Activated T-cell treated with anti-CD3 and anti-CD28 coated beads for 48 hours (primary cell): Measurements from ENCODE around the gene ALG12.

ENCODE experiments used
- DNase-seq: peaks from one replicate; pipeline ENCODE4 v3.0.0-alpha.2; 2020; ENCODE audit warnings: low read depth

ALG12 gene

DNA sequence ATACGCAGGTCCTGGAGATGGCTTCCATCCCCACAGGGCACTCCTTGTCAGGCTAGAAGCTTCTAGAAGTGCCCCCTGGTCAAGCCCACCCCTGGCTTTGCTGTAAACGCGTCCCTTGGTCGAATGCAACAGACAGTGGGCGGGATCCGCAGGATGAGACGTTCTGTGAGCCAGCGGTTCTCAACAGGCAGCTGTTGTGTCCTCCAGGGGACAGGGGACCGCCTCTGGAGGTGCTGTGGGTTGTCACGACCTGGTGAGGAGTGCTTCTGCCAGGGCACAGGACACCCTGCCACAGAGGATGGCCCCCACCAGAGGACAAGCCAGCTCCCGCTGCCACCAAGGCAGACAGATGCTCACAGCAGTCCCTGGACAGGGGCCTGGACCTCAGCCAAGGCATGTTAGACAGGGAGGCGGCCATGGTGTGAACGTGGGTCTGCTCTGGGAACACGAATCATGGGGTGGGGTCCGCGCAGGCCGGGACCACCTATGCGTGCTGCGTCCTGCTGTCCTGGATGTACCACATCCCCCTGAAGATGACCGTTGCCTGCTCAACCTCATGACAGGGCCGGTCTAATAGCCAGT lies 11.8 kb upstream of the ALG12 start:
- no peak for DNase-seq

DNA sequence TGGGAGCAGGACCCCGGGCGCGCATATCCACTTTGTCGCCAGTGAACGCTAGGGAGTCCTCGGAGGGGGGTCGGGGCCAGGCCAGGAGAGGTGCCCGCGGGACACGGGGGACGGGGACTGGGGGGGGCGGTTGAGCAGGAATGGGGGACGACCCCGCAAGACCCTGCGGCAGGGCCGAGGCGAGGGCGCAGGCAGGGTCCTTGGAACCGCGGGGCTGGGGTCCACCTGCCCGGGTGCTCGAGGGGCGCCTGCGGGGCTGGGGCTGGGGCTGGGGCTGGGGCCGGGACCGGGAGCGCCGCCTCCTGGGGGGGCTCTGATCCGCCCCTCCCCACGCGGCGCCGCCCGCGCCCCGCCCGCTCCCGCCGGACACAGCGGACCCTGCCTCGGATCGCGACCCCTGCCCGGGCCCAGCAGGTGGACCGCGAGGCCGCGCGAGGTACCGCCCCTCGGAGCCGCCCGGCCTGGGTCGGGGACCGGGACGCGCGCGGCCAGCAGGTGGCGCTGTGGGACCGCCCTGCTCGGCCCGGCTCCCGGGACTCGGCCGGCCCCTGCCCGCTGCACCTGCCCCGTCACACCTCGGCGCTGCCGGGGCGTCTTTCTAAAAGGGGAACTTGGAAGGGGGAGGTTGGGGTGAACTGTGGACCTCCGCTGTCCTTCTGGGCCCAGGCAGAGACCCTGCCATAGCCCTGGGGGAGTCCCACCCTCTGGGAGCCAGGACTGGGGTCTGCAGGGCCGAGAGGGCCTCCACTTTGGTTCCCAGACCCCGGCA lies 11.2 kb upstream of the ALG12 start:
- peak; percentile 82 for DNase-seq

GRCh38 chr22:49928555-49929210 lies 10.4 kb upstream of the ALG12 start:
- DNase-seq = no peak

GRCh38 chr22:49928185-49928495 lies 9.9 kb upstream of the ALG12 start:
- DNase-seq = no peak

GRCh38 chr22:49927483-49928184 lies 9.4 kb upstream of the ALG12 start:
- DNase-seq = no peak

GRCh38 chr22:49926916-49927315 lies 8.7 kb upstream of the ALG12 start:
- DNase-seq = no peak

- peak; percentile 39 for DNase-seq
These were observed 7.4 kb upstream of the ALG12 start for GRCh38 chr22:49925525-49926128.

DNA sequence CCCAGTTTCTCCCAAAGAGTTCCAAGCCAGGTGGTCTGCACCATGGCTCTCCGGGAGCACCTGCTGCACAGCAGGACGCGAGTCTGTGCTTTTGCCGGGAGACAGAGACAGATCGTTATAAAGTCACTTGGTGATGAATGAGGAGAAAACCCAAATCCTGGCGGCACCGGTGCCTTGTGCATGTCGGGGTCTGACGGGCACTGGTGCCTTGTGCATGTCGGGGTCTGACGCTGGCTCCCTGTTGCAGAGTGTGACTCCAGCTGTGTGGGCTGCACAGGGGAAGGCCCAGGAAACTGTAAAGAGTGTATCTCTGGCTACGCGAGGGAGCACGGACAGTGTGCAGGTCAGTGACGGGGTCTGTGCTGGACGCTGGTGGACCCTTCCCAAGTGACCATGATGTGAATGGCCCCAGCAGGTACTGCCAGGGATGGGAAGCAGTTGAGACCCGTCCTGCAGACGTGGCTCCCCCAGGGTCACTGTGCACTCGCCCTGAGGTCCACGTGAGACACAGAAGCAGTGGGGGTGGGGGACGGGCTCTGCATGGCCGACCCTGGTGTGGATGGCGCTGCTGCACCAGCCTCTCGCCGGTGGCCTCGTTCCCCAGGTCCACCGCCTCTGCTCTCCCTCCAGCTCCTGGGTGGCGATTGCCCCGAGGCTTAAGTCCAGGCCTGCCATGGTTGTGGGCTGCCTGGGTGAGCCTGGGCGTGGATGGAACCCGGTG lies 6.0 kb upstream of the ALG12 start:
- DNase-seq = no peak

- no peak for DNase-seq
These were observed 5.2 kb upstream of the ALG12 start for GRCh38 chr22:49923445-49923844.

DNA sequence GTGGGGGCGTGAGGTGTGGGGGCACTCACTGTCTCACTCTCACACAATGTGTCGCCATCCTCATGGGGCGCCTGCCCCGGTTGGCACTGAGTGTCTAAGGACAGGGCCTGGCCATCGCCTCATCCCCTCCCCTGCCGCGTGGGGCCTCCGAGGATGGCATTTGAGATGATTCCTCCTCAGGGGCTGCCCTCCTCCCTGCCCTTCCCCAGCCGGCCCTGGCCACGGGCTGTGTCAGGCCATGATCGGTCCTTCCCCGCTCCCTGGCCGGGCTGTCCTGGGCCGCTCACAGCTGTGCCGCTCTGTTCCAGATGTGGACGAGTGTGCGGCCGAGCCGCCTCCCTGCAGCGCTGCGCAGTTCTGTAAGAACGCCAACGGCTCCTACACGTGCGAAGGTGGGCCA lies 4.7 kb upstream of the ALG12 start:
- no peak for DNase-seq

DNA sequence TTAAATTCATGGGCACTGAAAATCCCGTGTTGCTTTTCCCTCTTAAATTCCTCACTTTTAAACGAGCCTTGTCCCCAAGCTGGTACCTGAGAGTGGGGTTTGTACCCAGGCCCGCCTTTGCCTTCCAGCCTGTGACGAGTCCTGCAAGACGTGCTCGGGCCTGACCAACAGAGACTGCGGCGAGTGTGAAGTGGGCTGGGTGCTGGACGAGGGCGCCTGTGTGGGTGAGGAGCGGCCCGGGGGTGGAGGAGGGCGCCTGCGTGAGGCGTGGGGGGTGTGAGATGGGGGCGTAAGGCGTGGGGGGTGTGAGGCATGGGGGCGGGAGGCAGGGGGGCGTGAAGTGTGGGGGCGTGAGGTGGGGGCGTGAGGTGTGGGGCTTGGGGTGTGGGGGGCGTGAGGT lies 4.2 kb upstream of the ALG12 start:
- no peak for DNase-seq

DNA sequence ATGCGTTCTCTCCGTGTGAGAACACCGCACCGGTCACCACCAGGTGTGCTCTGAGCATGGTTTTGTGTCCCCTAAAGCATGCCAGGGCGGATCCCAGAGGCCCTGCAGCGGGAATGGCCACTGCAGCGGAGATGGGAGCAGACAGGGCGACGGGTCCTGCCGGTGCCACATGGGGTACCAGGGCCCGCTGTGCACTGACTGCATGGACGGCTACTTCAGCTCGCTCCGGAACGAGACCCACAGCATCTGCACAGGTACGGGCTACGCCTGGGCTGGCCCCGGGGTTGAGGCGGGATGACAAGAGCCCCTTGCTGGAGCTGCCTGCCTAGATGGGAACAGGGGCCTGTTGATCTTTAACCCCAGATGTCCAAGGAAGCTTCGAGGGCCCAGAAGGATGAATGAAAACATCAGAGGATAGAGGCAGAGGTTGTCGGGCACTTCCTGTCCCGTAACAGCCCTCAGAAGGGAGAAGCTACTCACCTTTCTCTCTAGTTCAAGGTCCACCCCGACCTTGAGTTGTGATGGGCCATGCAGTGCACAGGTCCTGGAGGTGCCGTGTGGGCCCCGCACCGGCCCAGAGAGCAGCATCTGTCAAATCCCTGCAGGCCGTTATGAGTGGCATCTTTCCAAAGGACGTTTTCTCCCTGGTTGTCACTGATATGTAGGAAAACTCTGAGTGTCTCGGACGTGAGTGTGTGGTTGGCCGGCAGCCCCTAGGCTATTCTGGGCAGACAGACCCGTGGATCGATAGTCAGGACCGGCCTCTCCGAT lies 3.5 kb upstream of the ALG12 start:
- no peak for DNase-seq

- DNase-seq = no peak
These were observed 2.6 kb upstream of the ALG12 start for GRCh38 chr22:49920859-49921258.

DNA sequence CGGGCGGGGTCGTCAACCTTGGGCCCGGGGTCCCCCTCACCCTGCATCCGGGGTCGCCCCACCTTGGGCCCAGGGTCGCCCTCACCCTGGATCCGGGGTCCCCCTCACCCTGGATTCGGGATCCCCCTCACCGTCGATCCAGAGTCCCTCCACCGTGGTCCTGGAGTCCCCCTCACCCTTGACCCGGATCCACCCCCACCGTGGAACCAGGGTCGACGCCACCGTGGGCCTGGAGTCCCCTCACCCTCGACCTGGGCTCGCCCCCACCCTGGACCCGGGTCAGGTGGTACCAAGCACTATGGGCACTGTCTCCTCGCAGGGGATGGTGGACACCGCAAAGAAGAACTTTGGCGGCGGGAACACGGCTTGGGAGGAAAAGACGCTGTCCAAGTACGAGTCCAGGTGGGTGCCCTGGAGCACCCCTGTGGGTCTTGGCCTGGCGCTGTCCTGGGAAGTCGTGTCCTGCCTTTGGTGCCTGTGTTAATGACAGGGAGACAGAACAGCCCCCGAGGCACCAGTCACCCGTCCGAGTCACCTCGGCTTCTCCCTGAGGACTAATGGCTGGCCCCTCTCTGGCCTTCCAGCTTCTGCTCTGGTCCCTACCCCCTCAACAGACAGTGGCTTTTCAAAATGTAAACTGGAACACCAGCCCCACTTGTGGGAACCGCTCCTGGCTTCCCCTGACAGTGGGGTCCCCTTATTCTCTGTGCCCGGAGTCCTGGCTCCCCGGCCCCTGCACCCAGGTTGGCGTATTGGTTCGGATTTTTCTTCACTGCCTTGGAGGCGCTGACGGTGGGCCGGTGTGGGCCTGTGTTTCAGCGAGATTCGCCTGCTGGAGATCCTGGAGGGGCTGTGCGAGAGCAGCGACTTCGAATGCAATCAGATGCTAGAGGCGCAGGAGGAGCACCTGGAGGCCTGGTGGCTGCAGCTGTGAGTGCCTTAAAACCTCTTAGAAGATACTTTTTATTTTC lies 958 bp upstream of the ALG12 start:
- DNase-seq = no peak

GRCh38 chr22:49916831-49917230 lies 1.4 kb downstream of the ALG12 start:
- DNase-seq = no peak

DNA sequence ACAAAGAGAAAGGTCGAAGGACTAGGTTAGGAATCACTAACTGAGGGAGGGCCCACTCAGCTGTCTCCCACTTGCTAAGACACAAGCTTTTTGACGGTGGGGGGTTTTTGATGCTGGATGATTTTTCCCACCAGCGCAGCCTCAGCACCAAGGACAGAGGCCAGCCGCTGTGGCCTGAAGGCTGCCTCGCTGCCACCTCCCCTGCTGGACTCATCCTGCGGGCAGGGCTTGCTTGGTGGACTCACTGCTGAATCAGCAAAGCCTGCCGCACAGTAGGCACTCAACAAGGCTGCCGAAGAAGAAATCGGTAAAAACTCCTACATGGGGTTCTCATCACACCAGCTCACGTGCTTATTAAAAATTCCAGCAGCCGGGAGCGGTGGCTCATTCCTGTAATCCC lies 2.6 kb downstream of the ALG12 start:
- DNase-seq = no peak

- DNase-seq = no peak
These were observed 4.0 kb downstream of the ALG12 start for GRCh38 chr22:49914256-49914655.

- no peak for DNase-seq
These were observed 4.8 kb downstream of the ALG12 start for GRCh38 chr22:49913446-49913845.

- no peak for DNase-seq
These were observed 5.2 kb downstream of the ALG12 start for GRCh38 chr22:49913026-49913425.
